Measurements from ENCODE around the gene RFC1. TPM values are rescaled to one million over a fixed set of nuclear protein-coding genes. Genes with fewer than 3 reads are reported as not detected.
A peak's percentile ranks its signal among the peaks of the same experiment; 100 is the strongest.

Gene RFC1
- total and polyA plus RNA-seq, 2 donors (not counting 1 experiment from before 2014, with no cell fraction given): 31.3 to 44.4 TPM

- Histone ChIP-seq H3K27ac (ENCODE audit: insufficient read depth, low read length) (no peak overlapping the region), H3K36me3 (ENCODE audit: control insufficient read depth, insufficient read depth, low read length) (no peaks in the 10 kb centered on the region), H3K27me3 (ENCODE audit: control insufficient read depth, insufficient read depth, low read length) (peaks cover 4% of the 10 kb centered on the region), H3K9ac (ENCODE audit: insufficient read depth, low read length) (no peak overlapping the region), H4K20me1 (ENCODE audit: control insufficient read depth, extremely low read depth, insufficient read depth, low read length) (no peaks in the 10 kb centered on the region), H3K4me3 (replicated peaks in 1 of 4; ENCODE audit: control extremely low read depth in 1 of 4, insufficient read depth in 1 of 4, low read depth in 3 of 4, low read length in 4 of 4) (no peak overlapping the region), H2AFZ (ENCODE audit: low read length) (no peak overlapping the region), H3K4me2 (ENCODE audit: extremely low read depth, insufficient read depth, low read length) (no peak overlapping the region), H3K79me2 (ENCODE audit: control insufficient read depth, insufficient read depth, low read length) (no peaks in the 10 kb centered on the region), H3K4me1 (ENCODE audit: control insufficient read depth, extremely low read depth, insufficient read depth, low read length) (no peaks in the 10 kb centered on the region), H3K9me3 (ENCODE audit: control insufficient read depth, insufficient read depth, low read depth, low read length) (no peaks in the 10 kb centered on the region)
- TF ChIP-seq EZH2 (IDR thresholded peaks at IDR 0.05; ENCODE audit: low read length, missing control alignments): no peak
- no peak for TF ChIP-seq CTCF (conservative IDR thresholded peaks at IDR 0.05 in 1 of 2, IDR thresholded peaks at IDR 0.05 in 1 of 2; ENCODE audit: low read depth in 1 of 2, low read length in 2 of 2)
- no peak for DNase-seq (ENCODE audit: low read depth in 2 of 2)
Observed at GRCh38 chr4:39394706-39395105, 28.5 kb upstream of the RFC1 start.

GRCh38 chr4:39390603-39391002 lies 24.4 kb upstream of the RFC1 start:
- peak overlapping the region; percentile 26 for H2AFZ ChIP-seq (ENCODE audit: low read length)
- H3K36me3 ChIP-seq (ENCODE audit: control insufficient read depth, insufficient read depth, low read length): no peaks in the 10 kb centered on the region
- H3K27me3 ChIP-seq (ENCODE audit: control insufficient read depth, insufficient read depth, low read length): peaks cover 4% of the 10 kb centered on the region
- no peak overlapping the region for H3K27ac ChIP-seq (ENCODE audit: insufficient read depth, low read length)
- TF ChIP-seq CTCF (conservative IDR thresholded peaks at IDR 0.05 in 1 of 2, IDR thresholded peaks at IDR 0.05 in 1 of 2; ENCODE audit: low read depth in 1 of 2, low read length in 2 of 2) (no peak), EZH2 (IDR thresholded peaks at IDR 0.05; ENCODE audit: low read length, missing control alignments) (no peak)
- DNase-seq (ENCODE audit: low read depth in 2 of 2): no peak
- no peaks in the 10 kb centered on the region for H3K4me1 ChIP-seq (ENCODE audit: control insufficient read depth, extremely low read depth, insufficient read depth, low read length)
- H3K9ac ChIP-seq (ENCODE audit: insufficient read depth, low read length): no peak overlapping the region
- H3K9me3 ChIP-seq (ENCODE audit: control insufficient read depth, insufficient read depth, low read depth, low read length): no peaks in the 10 kb centered on the region
- no peaks in the 10 kb centered on the region for H4K20me1 ChIP-seq (ENCODE audit: control insufficient read depth, extremely low read depth, insufficient read depth, low read length)
- H3K4me2 ChIP-seq (ENCODE audit: extremely low read depth, insufficient read depth, low read length): no peak overlapping the region
- no peak overlapping the region for H3K4me3 ChIP-seq (replicated peaks in 1 of 4; ENCODE audit: control extremely low read depth in 1 of 4, insufficient read depth in 1 of 4, low read depth in 3 of 4, low read length in 4 of 4)
- no peaks in the 10 kb centered on the region for H3K79me2 ChIP-seq (ENCODE audit: control insufficient read depth, insufficient read depth, low read length)

- H3K4me2 ChIP-seq (ENCODE audit: extremely low read depth, insufficient read depth, low read length): no peak overlapping the region
- H3K4me3 ChIP-seq (replicated peaks in 1 of 4; ENCODE audit: control extremely low read depth in 1 of 4, insufficient read depth in 1 of 4, low read depth in 3 of 4, low read length in 4 of 4): no peak overlapping the region
- H3K9me3 ChIP-seq (ENCODE audit: control insufficient read depth, insufficient read depth, low read depth, low read length): no peaks in the 10 kb centered on the region
- no peak overlapping the region for H3K27ac ChIP-seq (ENCODE audit: insufficient read depth, low read length)
- no peaks in the 10 kb centered on the region for H3K36me3 ChIP-seq (ENCODE audit: control insufficient read depth, insufficient read depth, low read length)
- no peak for DNase-seq (ENCODE audit: low read depth in 2 of 2)
- TF ChIP-seq CTCF (conservative IDR thresholded peaks at IDR 0.05 in 1 of 2, IDR thresholded peaks at IDR 0.05 in 1 of 2; ENCODE audit: low read depth in 1 of 2, low read length in 2 of 2) (no peak), EZH2 (IDR thresholded peaks at IDR 0.05; ENCODE audit: low read length, missing control alignments) (no peak)
- no peaks in the 10 kb centered on the region for H3K79me2 ChIP-seq (ENCODE audit: control insufficient read depth, insufficient read depth, low read length)
- H2AFZ ChIP-seq (ENCODE audit: low read length): no peak overlapping the region
- H4K20me1 ChIP-seq (ENCODE audit: control insufficient read depth, extremely low read depth, insufficient read depth, low read length): no peaks in the 10 kb centered on the region
- H3K9ac ChIP-seq (ENCODE audit: insufficient read depth, low read length): no peak overlapping the region
- H3K27me3 ChIP-seq (ENCODE audit: control insufficient read depth, insufficient read depth, low read length): no peaks in the 10 kb centered on the region
- no peaks in the 10 kb centered on the region for H3K4me1 ChIP-seq (ENCODE audit: control insufficient read depth, extremely low read depth, insufficient read depth, low read length)
Observed at GRCh38 chr4:39384563-39384962, 18.4 kb upstream of the RFC1 start.

Measured in fibroblast of lung (primary cell).